ENCODE data around the gene PAIP2B.
A peak's percentile ranks its signal among the peaks of the same experiment; 100 is the strongest.

- peak; percentile 25; the same call in 1 of the 2 replicates for TF ChIP-seq CTCF (conservative IDR thresholded peaks at IDR 0.05; ENCODE audit: low read depth, low read length)
- no peak for TF ChIP-seq POLR2A (IDR thresholded peaks at IDR 0.05; ENCODE audit: low read depth, low read length)
- TF ChIP-seq FOS (IDR thresholded peaks at IDR 0.05; ENCODE audit: low read depth, low read length) = no peak
- TF ChIP-seq SMC3 (IDR thresholded peaks at IDR 0.05; ENCODE audit: low read depth, low read length) = no peak
- peak; percentile 18; the same call in 1 of the 2 replicates for TF ChIP-seq RAD21 (IDR thresholded peaks at IDR 0.05; ENCODE audit: low read length)
- no peak for TF ChIP-seq RFX5 (IDR thresholded peaks at IDR 0.05; ENCODE audit: low read depth, low read length)
- no peak for TF ChIP-seq MXI1 (IDR thresholded peaks at IDR 0.05; ENCODE audit: borderline replicate concordance, low read depth, low read length)
- no peak for TF ChIP-seq BHLHE40 (IDR thresholded peaks at IDR 0.05; ENCODE audit: low read depth, low read length)
- TF ChIP-seq MAFK (IDR thresholded peaks at IDR 0.05; ENCODE audit: low read depth, low read length) = no peak
- no peak for TF ChIP-seq USF2 (IDR thresholded peaks at IDR 0.05; ENCODE audit: low read depth, low read length)
Observed at GRCh38 chr2:71190656-71191569, 36.0 kb downstream of the PAIP2B start.

All from IMR-90 (cell line).